ENCODE results near the gene FTO.

The FTO gene

GRCh38 chr16:54066451-54067105, 362.6 kb downstream of the FTO start:
- DNase-seq = no peak

- DNase-seq = no peak
These were observed 363.5 kb downstream of the FTO start for GRCh38 chr16:54067322-54068065.

- DNase-seq = no peak
These were observed 364.3 kb downstream of the FTO start for GRCh38 chr16:54068212-54068611.

- no peak for DNase-seq
These were observed 365.8 kb downstream of the FTO start for GRCh38 chr16:54069601-54070239.

GRCh38 chr16:54070789-54071343, 366.9 kb downstream of the FTO start:
- no peak for DNase-seq

- DNase-seq = no peak
These were observed 367.6 kb downstream of the FTO start for GRCh38 chr16:54071514-54071913.

GRCh38 chr16:54072237-54072636, 368.3 kb downstream of the FTO start:
- DNase-seq = no peak

GRCh38 chr16:54073356-54073755, 369.4 kb downstream of the FTO start:
- no peak for DNase-seq

- no peak for DNase-seq
These were observed 371.5 kb downstream of the FTO start for GRCh38 chr16:54075446-54075845.

GRCh38 chr16:54076006-54076504, 372.1 kb downstream of the FTO start:
- DNase-seq = no peak

GRCh38 chr16:54077050-54077821, 373.3 kb downstream of the FTO start:
- DNase-seq = no peak

GRCh38 chr16:54080524-54081008, 376.6 kb downstream of the FTO start:
- no peak for DNase-seq

GRCh38 chr16:54086791-54087190, 382.8 kb downstream of the FTO start:
- no peak for DNase-seq

GRCh38 chr16:54090602-54091001, 386.6 kb downstream of the FTO start:
- DNase-seq = no peak

- DNase-seq = no peak
These were observed 389.3 kb downstream of the FTO start for GRCh38 chr16:54093281-54093680.

- no peak for DNase-seq
These were observed 390.7 kb downstream of the FTO start for GRCh38 chr16:54094641-54095040.

- no peak for DNase-seq
These were observed 392.7 kb downstream of the FTO start for GRCh38 chr16:54096607-54097006.

GRCh38 chr16:54097774-54098173, 393.8 kb downstream of the FTO start:
- DNase-seq = no peak

- no peak for DNase-seq
These were observed 394.3 kb downstream of the FTO start for GRCh38 chr16:54098247-54098646.

GRCh38 chr16:54099627-54100026, 395.7 kb downstream of the FTO start:
- DNase-seq = no peak

- no peak for DNase-seq
These were observed 399.2 kb downstream of the FTO start for GRCh38 chr16:54102888-54103866.
